CD4-positive, CD25-positive, alpha-beta regulatory T cell (primary cell): ENCODE measurements around the gene RTP3. TPM values are rescaled to one million over a fixed set of nuclear protein-coding genes. Genes with fewer than 3 reads are reported as not detected.

ENCODE experiments used
- ATAC-seq, 2 donors: fragments of 150-1000 bp; cut with Tn5 transposase; one replicate each; pipeline ENCODE4 v1.10.0; 2021; ENCODE audit warnings: low read depth in 2 of 2, moderate number of reproducible peaks in 2 of 2, moderate library complexity in 1 of 2
- DNase-seq, 3 donors: peaks; one replicate each; pipeline versions ENCODE4 v3.0.0 to v3.0.0-alpha.2; 2012 to 2022; ENCODE audit warnings: mixed read lengths in 1 of 3
- H3K27ac ChIP-seq: one replicate; pipeline ENCODE4 v1.7.0; 2013; ENCODE audit warnings: mild to moderate bottlenecking, low read length; ENCODE audit not compliant: insufficient read depth, poor library complexity, severe bottlenecking
- H3K27me3 ChIP-seq: one replicate; pipeline ENCODE4 v1.7.0; 2013; ENCODE audit warnings: low read length; ENCODE audit not compliant: control insufficient read depth, insufficient read depth
- H3K36me3 ChIP-seq: one replicate; pipeline ENCODE4 v1.7.0; 2013; ENCODE audit warnings: mild to moderate bottlenecking, low read length, moderate library complexity; ENCODE audit not compliant: control insufficient read depth, insufficient read depth
- H3K4me1 ChIP-seq: 2 replicates; pipeline ENCODE4 v1.7.0; 2013; ENCODE audit warnings: mild to moderate bottlenecking, low read length; ENCODE audit not compliant: insufficient read depth, control insufficient read depth, poor library complexity, severe bottlenecking
- H3K4me3 ChIP-seq: one replicate; pipeline ENCODE4 v1.7.0; 2013; ENCODE audit warnings: low read depth, mild to moderate bottlenecking, low read length, moderate library complexity
- H3K9me3 ChIP-seq, 2 experiments: 1 replicate in 1 of 2; 2 replicates in 1 of 2; pipeline ENCODE4 v1.7.0; 2013; ENCODE audit warnings: low read length in 2 of 2, mild to moderate bottlenecking in 1 of 2, moderate library complexity in 1 of 2; ENCODE audit not compliant: control insufficient read depth in 2 of 2
- H3K27ac Mint-ChIP-seq, 3 donors: one replicate each; pipeline ENCODE4 v1.8.0; 2020 to 2022; ENCODE audit warnings: mild to moderate bottlenecking in 3 of 3, mixed read lengths in 3 of 3, moderate library complexity in 2 of 3
- H3K27me3 Mint-ChIP-seq: one replicate; pipeline ENCODE4 v1.8.0; 2022; ENCODE audit warnings: mild to moderate bottlenecking, mixed read lengths
- H3K36me3 Mint-ChIP-seq: one replicate; pipeline ENCODE4 v1.8.0; 2020; ENCODE audit warnings: mixed read lengths
- H3K4me1 Mint-ChIP-seq, 4 donors: one replicate each; pipeline ENCODE4 v1.8.0; 2020 to 2022; ENCODE audit warnings: mixed read lengths in 4 of 4, mild to moderate bottlenecking in 1 of 4
- H3K4me3 Mint-ChIP-seq, 4 donors: one replicate each; pipeline ENCODE4 v1.8.0; 2020 to 2022; ENCODE audit warnings: mild to moderate bottlenecking in 4 of 4, mixed read lengths in 4 of 4, moderate library complexity in 3 of 4
- H3K9me3 Mint-ChIP-seq, 7 donors: one replicate each; pipeline ENCODE4 v1.8.0; 2020 to 2022; ENCODE audit warnings: mixed read lengths in 7 of 7, mild to moderate bottlenecking in 3 of 7, moderate library complexity in 2 of 7
- polyA plus RNA-seq, 4 donors: library from polyadenylated mRNA; unstranded; fragments of 300-500 nt; fragmentation: Illumina TruSeq; gene quantifications; one replicate each; pipeline ENCODE4 v1.2.3, GENCODE V29; 2021
- total RNA-seq: library from RNA; stranded (reverse); gene quantifications from one replicate; pipeline ENCODE4 v1.2.3, GENCODE V29; 2022

The RTP3 gene
- total and polyA plus RNA-seq, 5 donors from 2014 or later, result not detected

- H3K4me1 Mint-ChIP-seq, result peaks cover 0 to 9% (median 4%) of the 10 kb centered on the region in 4 donors
- H3K4me1 ChIP-seq, result no peaks in the 10 kb centered on the region
- no peak overlapping the region for H3K27ac ChIP-seq
- H3K27me3 Mint-ChIP-seq, result no peaks in the 10 kb centered on the region
- H3K36me3 ChIP-seq, result no peaks in the 10 kb centered on the region
- no peak overlapping the region for H3K4me3 ChIP-seq
- no peaks in the 10 kb centered on the region for H3K27me3 ChIP-seq
- DNase-seq (no peak), ATAC-seq (no peak)
- peaks cover 0 to 2% (median 0%) of the 10 kb centered on the region in 7 donors for H3K9me3 Mint-ChIP-seq
- H3K9me3 ChIP-seq, result no peaks in the 10 kb centered on the region
- no peak overlapping the region for H3K27ac Mint-ChIP-seq
- peaks cover 3% of the 10 kb centered on the region for H3K36me3 Mint-ChIP-seq
- H3K4me3 Mint-ChIP-seq, result no peak overlapping the region
Measured at GRCh38 chr3:46506526-46506925, 8.8 kb downstream of the RTP3 start.

GRCh38 chr3:46508850-46509591 lies 11.2 kb downstream of the RTP3 start:
- Mint-ChIP-seq H3K27ac (no peak overlapping the region), H3K4me3 (no peak overlapping the region)
- ATAC-seq, result no peak

GRCh38 chr3:46509661-46510187 lies 11.9 kb downstream of the RTP3 start:
- Mint-ChIP-seq H3K27ac (no peak overlapping the region), H3K4me1 (peaks cover 0 to 7% (median 2%) of the 10 kb centered on the region in 4 donors), H3K36me3 (no peaks in the 10 kb centered on the region), H3K4me3 (no peak overlapping the region), H3K9me3 (peaks cover 0 to 3% (median 0%) of the 10 kb centered on the region in 7 donors), H3K27me3 (peaks cover 5% of the 10 kb centered on the region)
- no peak for ATAC-seq
- H3K9me3 ChIP-seq, result no peaks in the 10 kb centered on the region
- H3K27me3 ChIP-seq, result no peaks in the 10 kb centered on the region
- no peaks in the 10 kb centered on the region for H3K36me3 ChIP-seq
- H3K27ac ChIP-seq, result no peak overlapping the region
- no peak overlapping the region for H3K4me3 ChIP-seq
- no peaks in the 10 kb centered on the region for H3K4me1 ChIP-seq
- DNase-seq, result no peak

More at GRCh38 chr3:46508850-46509591, 11.2 kb downstream of the RTP3 start:
- no peak for DNase-seq
- H3K4me1 Mint-ChIP-seq, result peaks cover 0 to 8% (median 2%) of the 10 kb centered on the region in 4 donors
- no peak overlapping the region for H3K4me3 ChIP-seq
- H3K27ac ChIP-seq, result no peak overlapping the region
- no peaks in the 10 kb centered on the region for H3K9me3 ChIP-seq
- H3K27me3 ChIP-seq, result no peaks in the 10 kb centered on the region
- H3K4me1 ChIP-seq, result no peaks in the 10 kb centered on the region
- no peaks in the 10 kb centered on the region for H3K36me3 Mint-ChIP-seq
- H3K36me3 ChIP-seq, result no peaks in the 10 kb centered on the region
- peaks cover 0 to 3% (median 0%) of the 10 kb centered on the region in 7 donors for H3K9me3 Mint-ChIP-seq
- H3K27me3 Mint-ChIP-seq, result peaks cover 5% of the 10 kb centered on the region

GRCh38 chr3:46512191-46512749 lies 14.5 kb downstream of the RTP3 start:
- H3K9me3 Mint-ChIP-seq, result peaks cover 0 to 3% (median 0%) of the 10 kb centered on the region in 7 donors
- no peak for ATAC-seq
- Histone ChIP-seq H3K36me3 (no peaks in the 10 kb centered on the region), H3K27me3 (no peaks in the 10 kb centered on the region), H3K4me3 (no peak overlapping the region), H3K4me1 (no peaks in the 10 kb centered on the region), H3K27ac (no peak overlapping the region), H3K9me3 (no peaks in the 10 kb centered on the region)
- DNase-seq, result no peak
- peaks cover 9% of the 10 kb centered on the region for H3K27me3 Mint-ChIP-seq
- H3K4me3 Mint-ChIP-seq, result no peak overlapping the region
- no peak overlapping the region for H3K27ac Mint-ChIP-seq
- no peaks in the 10 kb centered on the region for H3K36me3 Mint-ChIP-seq
- H3K4me1 Mint-ChIP-seq, result no peaks in the 10 kb centered on the region

GRCh38 chr3:46516521-46516920 lies 18.7 kb downstream of the RTP3 start:
- Histone ChIP-seq H3K4me1 (no peaks in the 10 kb centered on the region), H3K9me3 (no peaks in the 10 kb centered on the region), H3K4me3 (no peak overlapping the region), H3K36me3 (no peaks in the 10 kb centered on the region), H3K27ac (no peak overlapping the region), H3K27me3 (no peaks in the 10 kb centered on the region)
- peaks cover 9% of the 10 kb centered on the region for H3K27me3 Mint-ChIP-seq
- DNase-seq, result no peak
- H3K4me1 Mint-ChIP-seq, result no peaks in the 10 kb centered on the region
- H3K36me3 Mint-ChIP-seq, result no peaks in the 10 kb centered on the region
- H3K4me3 Mint-ChIP-seq, result no peak overlapping the region
- peaks cover 0 to 3% (median 0%) of the 10 kb centered on the region in 7 donors for H3K9me3 Mint-ChIP-seq
- no peak for ATAC-seq
- no peak overlapping the region for H3K27ac Mint-ChIP-seq

- Histone ChIP-seq H3K36me3 (no peaks in the 10 kb centered on the region), H3K27ac (no peak overlapping the region), H3K4me3 (no peak overlapping the region), H3K4me1 (no peaks in the 10 kb centered on the region), H3K27me3 (no peaks in the 10 kb centered on the region), H3K9me3 (no peaks in the 10 kb centered on the region)
- H3K9me3 Mint-ChIP-seq, result peaks cover 0 to 3% (median 0%) of the 10 kb centered on the region in 7 donors
- peaks cover 6% of the 10 kb centered on the region for H3K27me3 Mint-ChIP-seq
- no peaks in the 10 kb centered on the region for H3K4me1 Mint-ChIP-seq
- no peak overlapping the region for H3K4me3 Mint-ChIP-seq
- no peaks in the 10 kb centered on the region for H3K36me3 Mint-ChIP-seq
- H3K27ac Mint-ChIP-seq, result no peak overlapping the region
- DNase-seq (no peak), ATAC-seq (no peak)
Measured at GRCh38 chr3:46517016-46517783, 19.4 kb downstream of the RTP3 start.

- Mint-ChIP-seq H3K4me1 (no peaks in the 10 kb centered on the region), H3K36me3 (no peaks in the 10 kb centered on the region), H3K27ac (no peak overlapping the region), H3K4me3 (no peak overlapping the region), H3K27me3 (peaks cover 4% of the 10 kb centered on the region), H3K9me3 (no peaks in the 10 kb centered on the region)
- ATAC-seq, result no peak
- Histone ChIP-seq H3K27ac (no peak overlapping the region), H3K27me3 (no peaks in the 10 kb centered on the region), H3K36me3 (no peaks in the 10 kb centered on the region), H3K9me3 (no peaks in the 10 kb centered on the region), H3K4me3 (no peak overlapping the region), H3K4me1 (no peaks in the 10 kb centered on the region)
- no peak for DNase-seq
Measured at GRCh38 chr3:46517784-46518181, 20.0 kb downstream of the RTP3 start.
